ENCODE results near the gene SPIC.
A peak's percentile ranks its signal among the peaks of the same experiment; 100 is the strongest.

Gene SPIC

GRCh38 chr12:101436136-101436535 lies 39.0 kb upstream of the SPIC start:
- Histone ChIP-seq H3K4me3 (replicated peaks; ENCODE audit: insufficient read depth, low read length) (no peak overlapping the region), H3K27me3 (ENCODE audit: insufficient read depth, poor library complexity, severe bottlenecking) (no peaks in the 10 kb centered on the region), H3K27ac (replicated peaks) (no peak overlapping the region)
- TF ChIP-seq REST (IDR thresholded peaks at IDR 0.05; ENCODE audit: insufficient replicate concordance, low read depth) (no peak), POLR2AphosphoS5 (IDR thresholded peaks at IDR 0.05; ENCODE audit: low read depth) (no peak), SPI1 (IDR thresholded peaks at IDR 0.05; ENCODE audit: borderline replicate concordance, low read depth) (no peak), CTCF (IDR thresholded peaks at IDR 0.05; ENCODE audit: insufficient read depth, low read length) (no peak), GABPA (IDR thresholded peaks at IDR 0.05; ENCODE audit: low read depth) (no peak)
- DNase-seq (ENCODE audit: low read depth in 1 of 2, low spot score in 1 of 2): no peak

- TF ChIP-seq GABPA (IDR thresholded peaks at IDR 0.05; ENCODE audit: low read depth): no peak
- TF ChIP-seq POLR2AphosphoS5 (IDR thresholded peaks at IDR 0.05; ENCODE audit: low read depth): no peak
- TF ChIP-seq REST (IDR thresholded peaks at IDR 0.05; ENCODE audit: insufficient replicate concordance, low read depth): no peak
- TF ChIP-seq SPI1 (IDR thresholded peaks at IDR 0.05; ENCODE audit: borderline replicate concordance, low read depth): no peak
- Histone ChIP-seq H3K27me3 (ENCODE audit: insufficient read depth, poor library complexity, severe bottlenecking) (no peaks in the 10 kb centered on the region), H3K27ac (replicated peaks) (no peak overlapping the region), H3K4me3 (replicated peaks; ENCODE audit: insufficient read depth, low read length) (no peak overlapping the region)
- no peak for DNase-seq (ENCODE audit: low read depth in 1 of 2, low spot score in 1 of 2)
Measured at GRCh38 chr12:101439236-101439635, 35.9 kb upstream of the SPIC start.

- DNase-seq (ENCODE audit: low read depth in 1 of 2, low spot score in 1 of 2): no peak
- H3K27ac ChIP-seq (replicated peaks): no peak overlapping the region
- H3K27me3 ChIP-seq (ENCODE audit: insufficient read depth, poor library complexity, severe bottlenecking): no peaks in the 10 kb centered on the region
- no peak overlapping the region for H3K4me3 ChIP-seq (replicated peaks; ENCODE audit: insufficient read depth, low read length)
- TF ChIP-seq SPI1 (IDR thresholded peaks at IDR 0.05; ENCODE audit: borderline replicate concordance, low read depth): peak; percentile 89
- no peak for TF ChIP-seq POLR2AphosphoS5 (IDR thresholded peaks at IDR 0.05; ENCODE audit: low read depth)
Measured at GRCh38 chr12:101441461-101442224, 33.5 kb upstream of the SPIC start.

DNA sequence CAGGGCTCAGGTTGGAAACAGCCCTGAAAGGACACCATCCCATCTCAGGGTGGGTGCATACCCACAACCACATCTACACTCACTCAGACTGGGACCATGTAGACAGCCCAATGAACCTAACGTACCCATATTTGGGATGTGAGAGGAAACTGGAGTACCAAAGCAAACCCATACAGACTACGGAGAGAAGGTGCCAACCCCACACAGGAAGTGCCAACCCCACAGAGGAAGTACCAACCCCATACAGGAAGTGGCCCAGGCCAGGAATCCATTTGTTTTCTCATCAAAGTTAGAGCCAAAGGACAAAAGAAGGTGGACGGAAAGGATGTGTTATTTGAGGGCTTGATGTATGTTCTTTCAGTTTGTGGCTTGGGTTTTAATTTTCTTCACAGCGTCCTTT lies 19.5 kb upstream of the SPIC start:
- DNase-seq (ENCODE audit: low read depth in 1 of 2, low spot score in 1 of 2): peak in 1 of 2 experiments; percentile 58
- TF ChIP-seq SPI1 (IDR thresholded peaks at IDR 0.05; ENCODE audit: borderline replicate concordance, low read depth) (peak; percentile 74), GABPA (IDR thresholded peaks at IDR 0.05; ENCODE audit: low read depth) (peak; percentile 81), REST (IDR thresholded peaks at IDR 0.05; ENCODE audit: insufficient replicate concordance, low read depth) (no peak), CTCF (IDR thresholded peaks at IDR 0.05; ENCODE audit: insufficient read depth, low read length) (no peak), POLR2AphosphoS5 (IDR thresholded peaks at IDR 0.05; ENCODE audit: low read depth) (no peak)
- Histone ChIP-seq H3K4me3 (replicated peaks; ENCODE audit: insufficient read depth, low read length) (no peak overlapping the region), H3K27ac (replicated peaks) (no peak overlapping the region), H3K27me3 (ENCODE audit: insufficient read depth, poor library complexity, severe bottlenecking) (no peaks in the 10 kb centered on the region)
